ENCODE results near the gene PIGV. TPM values are rescaled to one million over a fixed set of nuclear protein-coding genes. Genes with fewer than 3 reads are reported as not detected.
"Not testable (repeated sequence)": the region's sequence is repeated elsewhere in the genome, so short reads cannot be mapped to it uniquely, and the experiment has no call there.

Gene PIGV
- total RNA-seq, 2 donors from 2014 or later: 19.4 to 20.0 TPM

- H3K27me3 Mint-ChIP-seq (ENCODE audit: low read depth): no peaks in the 10 kb centered on the region
- peak; percentile 29 to 39 for ATAC-seq (replicated peaks in 1 of 2)
- H3K9me3 Mint-ChIP-seq: no peaks in the 10 kb centered on the region
- H3K4me1 Mint-ChIP-seq (ENCODE audit: low read depth): peaks cover 78% of the 10 kb centered on the region
- DNase-seq: peak; percentile 48 to 49
- H3K4me3 Mint-ChIP-seq: peak overlapping the region; percentile 93 to 98
- H3K27ac Mint-ChIP-seq: peak overlapping the region; percentile 93
- peaks cover 2 to 16% of the 10 kb centered on the region in 2 donors for H3K36me3 Mint-ChIP-seq (ENCODE audit: insufficient read depth in 2 of 2)
Observed at GRCh38 chr1:26789931-26790330, 2.2 kb downstream of the PIGV start.

GRCh38 chr1:26790551-26790953, 2.8 kb downstream of the PIGV start:
- ATAC-seq (replicated peaks in 1 of 2): peak; percentile 51 to 54
- H3K27me3 Mint-ChIP-seq (ENCODE audit: low read depth): no peaks in the 10 kb centered on the region
- DNase-seq: peak; percentile 62
- H3K4me1 Mint-ChIP-seq (ENCODE audit: low read depth): peaks cover 72% of the 10 kb centered on the region
- H3K27ac Mint-ChIP-seq: peak overlapping the region; percentile 93
- peaks cover 2 to 16% of the 10 kb centered on the region in 2 donors for H3K36me3 Mint-ChIP-seq (ENCODE audit: insufficient read depth in 2 of 2)
- peak overlapping the region; percentile 93 to 98 for H3K4me3 Mint-ChIP-seq
- H3K9me3 Mint-ChIP-seq: no peaks in the 10 kb centered on the region

GRCh38 chr1:26791148-26791547, 3.4 kb downstream of the PIGV start:
- no peak for DNase-seq
- Mint-ChIP-seq H3K36me3 (ENCODE audit: insufficient read depth in 2 of 2) (peaks cover 2 to 16% of the 10 kb centered on the region in 2 donors), H3K9me3 (no peaks in the 10 kb centered on the region), H3K27me3 (ENCODE audit: low read depth) (no peaks in the 10 kb centered on the region), H3K27ac (peak overlapping the region; percentile 93), H3K4me3 (peak overlapping the region; percentile 93 to 98), H3K4me1 (ENCODE audit: low read depth) (peaks cover 66% of the 10 kb centered on the region)
- no peak for ATAC-seq (replicated peaks in 1 of 2)

GRCh38 chr1:26791626-26792025, 3.9 kb downstream of the PIGV start:
- no peak for ATAC-seq (replicated peaks in 1 of 2)
- DNase-seq: no peak
- Mint-ChIP-seq H3K27me3 (ENCODE audit: low read depth) (no peaks in the 10 kb centered on the region), H3K27ac (peak overlapping the region; percentile 79), H3K36me3 (ENCODE audit: insufficient read depth in 2 of 2) (peaks cover 2 to 16% of the 10 kb centered on the region in 2 donors), H3K9me3 (no peaks in the 10 kb centered on the region), H3K4me1 (ENCODE audit: low read depth) (peaks cover 61% of the 10 kb centered on the region), H3K4me3 (peak overlapping the region; percentile 93 to 98)

- no peak for ATAC-seq (replicated peaks in 1 of 2)
- H3K27ac Mint-ChIP-seq: no peak overlapping the region
- peaks cover 2 to 16% of the 10 kb centered on the region in 2 donors for H3K36me3 Mint-ChIP-seq (ENCODE audit: insufficient read depth in 2 of 2)
- no peak for DNase-seq
- peak overlapping the region in 1 of 2 donors; percentile 1 for H3K4me3 Mint-ChIP-seq
- H3K9me3 Mint-ChIP-seq: no peaks in the 10 kb centered on the region
- no peaks in the 10 kb centered on the region for H3K27me3 Mint-ChIP-seq (ENCODE audit: low read depth)
- H3K4me1 Mint-ChIP-seq (ENCODE audit: low read depth): peaks cover 56% of the 10 kb centered on the region
Observed at GRCh38 chr1:26792924-26793323, 5.2 kb downstream of the PIGV start.

GRCh38 chr1:26794391-26794790, 6.6 kb downstream of the PIGV start:
- H3K9me3 Mint-ChIP-seq: no peaks in the 10 kb centered on the region
- DNase-seq: no peak
- H3K4me1 Mint-ChIP-seq (ENCODE audit: low read depth): peaks cover 58% of the 10 kb centered on the region
- no peak for ATAC-seq (replicated peaks in 1 of 2)
- H3K36me3 Mint-ChIP-seq (ENCODE audit: insufficient read depth in 2 of 2): peaks cover 2 to 16% of the 10 kb centered on the region in 2 donors
- H3K27ac Mint-ChIP-seq: peak overlapping the region; percentile 27
- H3K27me3 Mint-ChIP-seq (ENCODE audit: low read depth): no peaks in the 10 kb centered on the region
- no peak overlapping the region for H3K4me3 Mint-ChIP-seq

- no peak for DNase-seq
- no peak for ATAC-seq (replicated peaks in 1 of 2)
- peak overlapping the region; percentile 10 for H3K27ac Mint-ChIP-seq
- H3K27me3 Mint-ChIP-seq (ENCODE audit: low read depth): no peaks in the 10 kb centered on the region
- peaks cover 59% of the 10 kb centered on the region for H3K4me1 Mint-ChIP-seq (ENCODE audit: low read depth)
- no peaks in the 10 kb centered on the region for H3K9me3 Mint-ChIP-seq
- H3K36me3 Mint-ChIP-seq (ENCODE audit: insufficient read depth in 2 of 2): peaks cover 6 to 14% of the 10 kb centered on the region in 2 donors
- no peak overlapping the region for H3K4me3 Mint-ChIP-seq
Observed at GRCh38 chr1:26797627-26798026, 9.9 kb downstream of the PIGV start.

GRCh38 chr1:26799479-26800142, 11.9 kb downstream of the PIGV start:
- Mint-ChIP-seq H3K36me3 (ENCODE audit: insufficient read depth in 2 of 2) (peaks cover 4 to 6% of the 10 kb centered on the region in 2 donors), H3K4me3 (peak overlapping the region; percentile 66 to 86), H3K9me3 (no peaks in the 10 kb centered on the region), H3K4me1 (ENCODE audit: low read depth) (peaks cover 53% of the 10 kb centered on the region), H3K27ac (peak overlapping the region; percentile 94), H3K27me3 (ENCODE audit: low read depth) (no peaks in the 10 kb centered on the region)
- ATAC-seq (replicated peaks in 1 of 2) (peak; percentile 70 to 81), DNase-seq (peak; percentile 15 to 29)

- not testable (repeated sequence) for DNase-seq; ATAC-seq (replicated peaks in 1 of 2); H3K4me3 Mint-ChIP-seq; H3K36me3 Mint-ChIP-seq (ENCODE audit: insufficient read depth in 2 of 2); H3K27ac Mint-ChIP-seq; H3K27me3 Mint-ChIP-seq (ENCODE audit: low read depth); H3K9me3 Mint-ChIP-seq
- peaks cover 34% of the 10 kb centered on the region for H3K4me1 Mint-ChIP-seq (ENCODE audit: low read depth)
Observed at GRCh38 chr1:26803932-26804331, 16.2 kb downstream of the PIGV start.

GRCh38 chr1:26810105-26810504, 22.4 kb downstream of the PIGV start:
- peak overlapping the region; percentile 32 to 56 for H3K4me3 Mint-ChIP-seq
- H3K4me1 Mint-ChIP-seq (ENCODE audit: low read depth): peaks cover 27% of the 10 kb centered on the region
- not testable (repeated sequence) for H3K9me3 Mint-ChIP-seq; H3K27me3 Mint-ChIP-seq (ENCODE audit: low read depth); H3K27ac Mint-ChIP-seq; H3K36me3 Mint-ChIP-seq (ENCODE audit: insufficient read depth in 2 of 2)
- ATAC-seq (replicated peaks in 1 of 2) (peak; percentile 65 to 73), DNase-seq (peak; percentile 77 to 80)

- Mint-ChIP-seq H3K4me3 (peak overlapping the region in 1 of 2 donors; percentile 13), H3K27ac (peak overlapping the region; percentile 52), H3K9me3 (no peaks in the 10 kb centered on the region), H3K4me1 (ENCODE audit: low read depth) (peaks cover 27% of the 10 kb centered on the region), H3K36me3 (ENCODE audit: insufficient read depth in 2 of 2) (no peaks in the 10 kb centered on the region), H3K27me3 (ENCODE audit: low read depth) (no peaks in the 10 kb centered on the region)
- no peak for DNase-seq
- ATAC-seq (replicated peaks in 1 of 2): no peak
Observed at GRCh38 chr1:26811057-26811456, 23.3 kb downstream of the PIGV start.

- ATAC-seq (replicated peaks in 1 of 2): peak; percentile 58 to 78
- Mint-ChIP-seq H3K27ac (no peak overlapping the region), H3K4me3 (peak overlapping the region in 1 of 2 donors; percentile 27)
Observed at GRCh38 chr1:26811708-26812107, 24.0 kb downstream of the PIGV start.

GRCh38 chr1:26814377-26814776, 26.6 kb downstream of the PIGV start:
- no peak for ATAC-seq (replicated peaks in 1 of 2)
- Mint-ChIP-seq H3K4me3 (no peak overlapping the region), H3K36me3 (ENCODE audit: insufficient read depth in 2 of 2) (no peaks in the 10 kb centered on the region), H3K27ac (no peak overlapping the region), H3K4me1 (ENCODE audit: low read depth) (peaks cover 27% of the 10 kb centered on the region), H3K27me3 (ENCODE audit: low read depth) (no peaks in the 10 kb centered on the region), H3K9me3 (no peaks in the 10 kb centered on the region)
- DNase-seq: no peak

More at GRCh38 chr1:26811708-26812107, 24.0 kb downstream of the PIGV start:
- no peaks in the 10 kb centered on the region for H3K9me3 Mint-ChIP-seq
- no peaks in the 10 kb centered on the region for H3K36me3 Mint-ChIP-seq (ENCODE audit: insufficient read depth in 2 of 2)
- peaks cover 27% of the 10 kb centered on the region for H3K4me1 Mint-ChIP-seq (ENCODE audit: low read depth)
- no peaks in the 10 kb centered on the region for H3K27me3 Mint-ChIP-seq (ENCODE audit: low read depth)
- no peak for DNase-seq

GRCh38 chr1:26814893-26815292, 27.1 kb downstream of the PIGV start:
- Mint-ChIP-seq H3K36me3 (ENCODE audit: insufficient read depth in 2 of 2) (no peaks in the 10 kb centered on the region), H3K27ac (no peak overlapping the region), H3K4me3 (no peak overlapping the region), H3K9me3 (no peaks in the 10 kb centered on the region), H3K27me3 (ENCODE audit: low read depth) (no peaks in the 10 kb centered on the region), H3K4me1 (ENCODE audit: low read depth) (peaks cover 27% of the 10 kb centered on the region)
- ATAC-seq (replicated peaks in 1 of 2): no peak
- no peak for DNase-seq
